Endothelial cell of umbilical vein (primary cell): Measurements from ENCODE around the gene KRTAP5-2. TPM values are rescaled to one million over a fixed set of nuclear protein-coding genes. Genes with fewer than 3 reads are reported as not detected.
"Not testable (repeated sequence)": the region's sequence is repeated elsewhere in the genome, so short reads cannot be mapped to it uniquely, and the experiment has no call there.

ENCODE experiments used
- BruUV-seq: library from RNA; stranded (reverse); fragments of 400-500 nt; replicated peaks from 2 replicates; lab custom pipeline; 2021; lab: Mats Ljungman, UMichigan
- CTCF ChIA-PET: fragments of 300-600, 350-600 bp; sonication (Branson Sonifier 250); formaldehyde crosslinking; loops from one replicate; lab custom pipeline; 2021; ENCODE audit warnings: antibody characterized with exemption, inconsistent platforms; lab: Charles Lee
- POLR2A ChIA-PET: fragments of 300-600, 350-600 bp; sonication (Branson Sonifier 250); formaldehyde crosslinking; loops from one replicate; lab custom pipeline; 2021; ENCODE audit warnings: antibody characterized with exemption, inconsistent platforms; lab: Charles Lee
- DNase-seq: peaks from one replicate; pipeline ENCODE4 v3.0.0-alpha.2; 2011; ENCODE audit warnings: low read depth, low spot score
- FAIRE-seq: peaks from 2 replicates; lab custom pipeline; 2011; peaks lifted over from hg19 to GRCh38; lab: Jason Lieb, UNC
- H2AFZ ChIP-seq: 2 replicates; pipeline ENCODE4 v1.6.0; 2012; ENCODE audit warnings: low read depth, low read length, control low read depth, inconsistent platforms
- H3K27ac ChIP-seq: 2 replicates; pipeline ENCODE4 v1.5.1; 2011; ENCODE audit warnings: low read depth, mild to moderate bottlenecking, control low read depth, low read length, moderate library complexity; ENCODE audit not compliant: insufficient read depth
- H3K27me3 ChIP-seq, 2 experiments: 2 replicates each; pipeline versions ENCODE4 v1.6.0 to v1.6.1; 2011; ENCODE audit warnings: low read length in 2 of 2, mixed read lengths in 1 of 2; ENCODE audit not compliant: control insufficient read depth in 2 of 2, insufficient read depth in 2 of 2
- H3K36me3 ChIP-seq, 2 experiments: 2 replicates in 1 of 2; 3 replicates in 1 of 2; pipeline ENCODE4 v1.5.1; 2011; ENCODE audit warnings: low read length in 2 of 2, mild to moderate bottlenecking in 1 of 2, moderate library complexity in 1 of 2; ENCODE audit not compliant: control insufficient read depth in 2 of 2, insufficient read depth in 2 of 2; ENCODE audit errors: extremely low read depth in 1 of 2
- H3K4me1 ChIP-seq: 3 replicates; pipeline ENCODE4 v1.5.1; 2011; ENCODE audit warnings: mild to moderate bottlenecking, low read length; ENCODE audit not compliant: control insufficient read depth, insufficient read depth; ENCODE audit errors: extremely low read depth
- H3K4me2 ChIP-seq: 2 replicates; pipeline ENCODE4 v1.6.1; 2011; ENCODE audit warnings: low read length, control low read depth, mixed read lengths; ENCODE audit not compliant: insufficient read depth
- H3K4me3 ChIP-seq, 3 experiments: fragments of 200-600 bp in 1 of 3; sonication (generic), shearing (Covaris generic) in 1 of 3; replicated peaks in 1 of 3; 2 replicates each; pipeline ENCODE4 v1.5.1; 2011 to 2016; ENCODE audit warnings: control low read depth in 3 of 3, low read length in 3 of 3, mild to moderate bottlenecking in 2 of 3, inconsistent platforms in 1 of 3, low read depth in 1 of 3, moderate library complexity in 1 of 3; ENCODE audit not compliant: insufficient read depth in 1 of 3
- H3K79me2 ChIP-seq: 2 replicates; pipeline ENCODE4 v1.6.0; 2012; ENCODE audit warnings: low read length, inconsistent platforms; ENCODE audit not compliant: control insufficient read depth, insufficient read depth
- H3K9ac ChIP-seq: replicated peaks from 2 replicates; pipeline ENCODE3; 2011; ENCODE audit warnings: low read length, control low read depth; ENCODE audit not compliant: insufficient read depth; ENCODE audit errors: extremely low read depth
- H3K9me1 ChIP-seq: replicated peaks from 3 replicates; pipeline ENCODE4 v1.6.0; 2011; ENCODE audit warnings: mild to moderate bottlenecking, low read length; ENCODE audit not compliant: control insufficient read depth, insufficient read depth; ENCODE audit errors: extremely low read depth
- H3K9me3 ChIP-seq: replicated peaks from 2 replicates; pipeline ENCODE4 v1.5.1; 2012; ENCODE audit warnings: low read length, inconsistent platforms; ENCODE audit not compliant: control insufficient read depth, insufficient read depth
- H4K20me1 ChIP-seq: replicated peaks from 2 replicates; pipeline ENCODE3; 2011; ENCODE audit warnings: mild to moderate bottlenecking, low read length; ENCODE audit not compliant: control insufficient read depth, insufficient read depth; ENCODE audit errors: extremely low read depth
- CTCF ChIP-seq, 2 donors: IDR thresholded peaks; 1 replicate in 1 of 2; 2 replicates in 1 of 2; pipeline ENCODE4 v1.5.1; 2011; ENCODE audit warnings: low read length in 2 of 2, mild to moderate bottlenecking in 2 of 2, moderate library complexity in 2 of 2, control low read depth in 1 of 2, inconsistent platforms in 1 of 2, low read depth in 1 of 2; ENCODE audit not compliant: insufficient read depth in 1 of 2; ENCODE audit errors: extremely low read depth in 1 of 2
- EZH2 ChIP-seq: IDR thresholded peaks from 2 replicates; pipeline ENCODE4 v1.6.1; 2012; ENCODE audit warnings: borderline replicate concordance, low read depth, mild to moderate bottlenecking, moderate library complexity, low read length, inconsistent platforms; ENCODE audit not compliant: severe bottlenecking
- FOS ChIP-seq: IDR thresholded peaks from 2 replicates; pipeline ENCODE4 v1.6.1; 2011; ENCODE audit warnings: mild to moderate bottlenecking, low read length, moderate library complexity, borderline replicate concordance; ENCODE audit not compliant: insufficient read depth
- GATA2 ChIP-seq: IDR thresholded peaks from 2 replicates; pipeline ENCODE4 v1.7.0; 2011; ENCODE audit warnings: low read depth, mild to moderate bottlenecking, moderate library complexity, mixed read lengths, low read length; ENCODE audit not compliant: insufficient read length, insufficient read depth
- JUN ChIP-seq: IDR thresholded peaks from 2 replicates; pipeline ENCODE4 v1.6.1; 2011; ENCODE audit warnings: borderline replicate concordance, low read depth; ENCODE audit not compliant: insufficient read length, insufficient read depth
- MAX ChIP-seq: IDR thresholded peaks from 2 replicates; pipeline ENCODE4 v1.6.1; 2011; ENCODE audit not compliant: insufficient read depth, insufficient read length
- MYC ChIP-seq: IDR thresholded peaks from one replicate; pipeline ENCODE4 v1.6.1; 2011; ENCODE audit warnings: mild to moderate bottlenecking, low read depth, low read length
- POLR2A ChIP-seq: IDR thresholded peaks from 2 replicates; pipeline ENCODE4 v1.6.1; 2012; ENCODE audit warnings: low read depth, mild to moderate bottlenecking, control low read depth, low read length
- POLR2AphosphoS5 ChIP-seq: IDR thresholded peaks from 2 replicates; pipeline ENCODE4 v1.6.1; 2012; ENCODE audit warnings: low read depth, mild to moderate bottlenecking, control low read depth, low read length, moderate library complexity; ENCODE audit not compliant: insufficient read depth
- dilution Hi-C: fragments of 300-500 bp; cut with MboI; formaldehyde crosslinking; loops from one replicate; pipeline ENCODE4 v1.15.0; 2019; ENCODE audit warnings: low sequenced_read_pairs; ENCODE audit not compliant: extremely low pct_ligation_motif_present
- intact Hi-C: fragments of 100-400 bp; cut with micrococcal nuclease; formaldehyde crosslinking; loops from one replicate; pipeline ENCODE4 v1.10.0; 2022
- polyA plus RNA-seq, 4 experiments: library from polyadenylated mRNA; depleted of rRNA in 3 of 4; stranded (reverse) in 3 of 4; unstranded in 1 of 4; fragments of >200 nt; gene quantifications; 2 replicates each; pipeline versions ENCODE4 v1.2.1 to v1.2.3, GENCODE V29; 2011 to 2012; ENCODE audit warnings: missing spikeins in 1 of 4
- total RNA-seq: library from RNA; stranded (reverse); gene quantifications from 2 replicates; pipeline ENCODE4 v1.2.3, GENCODE V29; 2021

KRTAP5-2 gene
- total and polyA plus RNA-seq, 2 donors (not counting 3 experiments of a cell fraction or from before 2014, with no cell fraction given), result not detected

- dilution Hi-C loops, H4K20me1 ChIP-seq, DNase-seq, H3K9me1 ChIP-seq, CTCF ChIA-PET, H2AFZ ChIP-seq, BruUV-seq, H3K27me3 ChIP-seq, H3K9ac ChIP-seq, H3K27ac ChIP-seq, H3K36me3 ChIP-seq, H3K4me1 ChIP-seq, H3K4me3 ChIP-seq, H3K9me3 ChIP-seq, POLR2A ChIA-PET, intact Hi-C loops, H3K4me2 ChIP-seq, H3K79me2 ChIP-seq, FAIRE-seq: not testable (repeated sequence)
These were observed 3.6 kb upstream of the KRTAP5-2 start for GRCh38 chr11:1601663-1602062.

- H3K27ac ChIP-seq, result no peak overlapping the region
- ChIA-PET CTCF (no interaction called here), POLR2A (no interaction called here)
- dilution Hi-C loops (no loop called here), intact Hi-C loops (loop anchor here (1.0 kb wide), 1 partner anchor 19 kb away; no protein-coding TSS in a partner anchor)
- H3K4me1 ChIP-seq, result no peaks in the 10 kb centered on the region
- no peak overlapping the region for H3K4me2 ChIP-seq
- no peak overlapping the region for H3K9ac ChIP-seq
- peaks cover 0 to 5% of the 10 kb centered on the region in 2 experiments for H3K27me3 ChIP-seq
- H3K79me2 ChIP-seq, result no peaks in the 10 kb centered on the region
- FAIRE-seq (no peak), DNase-seq (no peak)
- no peak overlapping the region for H3K4me3 ChIP-seq
- H3K9me3 ChIP-seq, result no peaks in the 10 kb centered on the region
- BruUV-seq, result no TSS peak
- no peaks in the 10 kb centered on the region for H4K20me1 ChIP-seq
- no peaks in the 10 kb centered on the region for H3K36me3 ChIP-seq
- no peak for TF ChIP-seq POLR2A
- no peak for TF ChIP-seq MAX
- no peak for TF ChIP-seq JUN
- no peak for TF ChIP-seq GATA2
- TF ChIP-seq MYC, result no peak
- TF ChIP-seq EZH2, result no peak
- TF ChIP-seq FOS, result no peak
- no peak for TF ChIP-seq POLR2AphosphoS5
- no peak for TF ChIP-seq CTCF (IDR thresholded peaks at IDR 0.05; ENCODE audit: extremely low read depth in 1 of 2, insufficient read depth in 1 of 2, low read depth in 1 of 2, low read length in 2 of 2)
- H3K9me1 ChIP-seq, result no peaks in the 10 kb centered on the region
- no peak overlapping the region for H2AFZ ChIP-seq
These were observed 2.5 kb upstream of the KRTAP5-2 start for GRCh38 chr11:1600626-1601025.
